Esophagus (tissue), 2 donors: Measurements from ENCODE around the gene SINHCAF. TPM values are rescaled to one million over a fixed set of nuclear protein-coding genes. Genes with fewer than 3 reads are reported as not detected.
A peak's percentile ranks its signal among the peaks of the same experiment; 100 is the strongest.

Experiments
- H3K27ac ChIP-seq, 2 donors: one replicate each; pipeline ENCODE4 v1.5.1; 2013; ENCODE audit warnings: low read depth in 2 of 2, mild to moderate bottlenecking in 2 of 2, inconsistent platforms in 1 of 2, low read length in 1 of 2, moderate library complexity in 1 of 2
- H3K27me3 ChIP-seq, 2 donors: one replicate each; pipeline ENCODE4 v1.6.1; 2013; ENCODE audit warnings: low read length in 2 of 2, control low read depth in 1 of 2, mild to moderate bottlenecking in 1 of 2; ENCODE audit not compliant: insufficient read depth in 2 of 2, control insufficient read depth in 1 of 2
- H3K36me3 ChIP-seq, 2 donors: one replicate each; pipeline ENCODE4 v1.6.1; 2013; ENCODE audit warnings: low read length in 1 of 2; ENCODE audit not compliant: control insufficient read depth in 2 of 2, insufficient read depth in 2 of 2
- H3K4me1 ChIP-seq, 2 donors: one replicate each; pipeline ENCODE4 v1.6.1; 2013; ENCODE audit warnings: low read length in 1 of 2; ENCODE audit not compliant: control insufficient read depth in 2 of 2, insufficient read depth in 2 of 2
- H3K4me3 ChIP-seq, 2 donors: one replicate each; pipeline ENCODE4 v1.5.1; 2013; ENCODE audit warnings: low read length in 2 of 2, mild to moderate bottlenecking in 2 of 2, low read depth in 1 of 2, moderate library complexity in 1 of 2
- H3K9me3 ChIP-seq, 2 donors: one replicate each; pipeline ENCODE4 v1.6.1; 2013; ENCODE audit warnings: mild to moderate bottlenecking in 2 of 2, low read depth in 1 of 2, low read length in 1 of 2, moderate library complexity in 1 of 2; ENCODE audit not compliant: control insufficient read depth in 2 of 2, insufficient read depth in 1 of 2
- WGBS, 2 donors: extraction: QIAGEN DNeasy Blood & Tissue Kit; methylation state at CpG; one replicate each; pipeline ENCODE4 v1.1.7; 2013; 5-methylcytosine and 5-hydroxymethylcytosine counted together
- polyA plus RNA-seq, 2 donors: library from polyadenylated mRNA; stranded (reverse); fragments of 200-250 nt; gene quantifications; one replicate each; pipeline ENCODE4 v1.2.3, GENCODE V29; 2013
- donor health status: healthy with polysubstance abuse.
- donor health status: Bipolar disorder and iron deficiency.

SINHCAF gene
- polyA plus RNA-seq, 2 donors, result 14.6 to 19.0 TPM

DNA sequence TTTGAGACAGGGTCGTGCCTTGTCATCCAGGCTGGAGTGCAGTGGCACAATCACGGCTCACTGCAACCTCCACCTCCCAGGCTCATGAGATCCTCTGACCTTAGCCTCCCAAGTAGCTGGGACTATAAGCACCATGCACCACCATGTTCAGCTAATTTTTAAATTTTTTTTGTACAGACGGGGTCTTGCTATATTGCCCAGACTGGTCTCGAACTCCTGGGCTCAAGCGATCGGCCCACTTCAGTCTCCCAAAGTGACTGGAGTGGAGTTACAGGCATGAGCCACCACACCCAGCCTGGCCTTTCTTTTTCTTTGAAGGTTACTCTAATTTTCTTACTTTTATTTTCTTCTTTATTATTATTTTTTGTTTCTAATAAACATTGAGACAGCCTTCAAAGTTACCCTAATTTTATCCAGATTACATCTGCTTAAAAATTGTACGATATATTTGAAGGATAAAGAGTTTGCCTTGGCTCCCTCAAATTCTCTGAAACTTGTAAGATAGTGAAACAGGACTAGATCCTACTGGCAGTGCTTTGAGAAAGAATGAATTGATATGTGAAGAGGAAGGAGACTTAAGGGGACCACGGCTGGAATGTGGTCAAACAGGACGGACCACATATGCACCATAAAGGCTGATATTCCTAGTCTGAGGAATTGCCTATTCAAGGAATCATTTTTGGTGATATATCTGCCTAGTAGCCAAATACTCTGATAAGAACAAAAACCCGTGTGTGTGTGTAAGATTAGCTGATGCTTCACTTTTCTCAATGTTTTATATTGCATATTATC, 14.1 kb upstream of the SINHCAF start:
- Histone ChIP-seq H3K4me1 (no peaks in the 10 kb centered on the region), H3K9me3 (no peaks in the 10 kb centered on the region), H3K4me3 (no peak overlapping the region), H3K27me3 (no peaks in the 10 kb centered on the region), H3K27ac (no peak overlapping the region), H3K36me3 (no peaks in the 10 kb centered on the region)
- WGBS, 2 donors, result 76 to 78% methylated on average over 10 of the region's 10 CpGs

DNA sequence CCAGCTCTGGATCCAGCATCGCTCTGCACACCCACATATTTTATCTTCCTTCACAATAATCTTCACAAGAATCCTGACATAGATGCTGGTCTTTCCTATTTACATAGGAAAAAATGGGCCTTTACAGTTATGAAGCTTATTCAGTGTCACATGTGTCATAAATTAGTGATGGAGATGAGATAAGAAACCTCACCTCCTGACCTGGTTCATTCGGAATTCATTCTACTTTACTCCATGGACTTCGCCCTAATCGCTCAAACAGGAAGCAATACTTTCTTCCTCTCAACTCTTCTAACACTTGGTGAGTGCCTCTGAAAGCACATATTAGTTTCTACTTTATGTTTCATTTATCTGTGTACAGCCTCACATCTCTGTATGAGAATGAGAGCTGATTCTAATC, 12.0 kb upstream of the SINHCAF start:
- H3K27me3 ChIP-seq, result no peaks in the 10 kb centered on the region
- H3K9me3 ChIP-seq, result no peaks in the 10 kb centered on the region
- H3K36me3 ChIP-seq, result no peaks in the 10 kb centered on the region
- WGBS, 2 donors, result 60 to 76% methylated on average over 4 of the region's 4 CpGs
- no peak overlapping the region for H3K4me3 ChIP-seq
- no peak overlapping the region for H3K27ac ChIP-seq
- H3K4me1 ChIP-seq, result no peaks in the 10 kb centered on the region

DNA sequence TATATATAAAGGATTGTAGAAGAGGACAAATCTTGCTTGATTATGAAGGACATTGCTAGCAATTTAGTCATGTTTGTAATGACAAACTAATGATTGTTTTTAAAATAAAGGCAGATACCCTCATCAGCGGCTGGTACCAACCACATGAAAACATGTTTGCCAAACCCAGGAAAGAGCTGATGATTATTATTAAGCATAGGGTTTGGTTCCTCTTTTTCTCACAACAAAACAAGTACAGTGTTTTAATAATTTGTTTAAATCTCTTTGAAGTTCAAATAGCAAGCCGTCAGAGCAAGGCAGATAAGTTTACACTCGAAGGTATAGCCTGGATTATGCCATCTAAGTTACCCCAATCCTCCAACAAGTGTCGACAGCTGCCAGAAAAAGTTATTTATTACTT, 5.3 kb upstream of the SINHCAF start:
- no peak overlapping the region for H3K27ac ChIP-seq
- H3K36me3 ChIP-seq, result no peaks in the 10 kb centered on the region
- 67 to 71% methylated on average over 4 of the region's 4 CpGs for WGBS, 2 donors
- no peaks in the 10 kb centered on the region for H3K9me3 ChIP-seq
- H3K4me1 ChIP-seq, result no peaks in the 10 kb centered on the region
- H3K4me3 ChIP-seq, result no peak overlapping the region
- H3K27me3 ChIP-seq, result no peaks in the 10 kb centered on the region

DNA sequence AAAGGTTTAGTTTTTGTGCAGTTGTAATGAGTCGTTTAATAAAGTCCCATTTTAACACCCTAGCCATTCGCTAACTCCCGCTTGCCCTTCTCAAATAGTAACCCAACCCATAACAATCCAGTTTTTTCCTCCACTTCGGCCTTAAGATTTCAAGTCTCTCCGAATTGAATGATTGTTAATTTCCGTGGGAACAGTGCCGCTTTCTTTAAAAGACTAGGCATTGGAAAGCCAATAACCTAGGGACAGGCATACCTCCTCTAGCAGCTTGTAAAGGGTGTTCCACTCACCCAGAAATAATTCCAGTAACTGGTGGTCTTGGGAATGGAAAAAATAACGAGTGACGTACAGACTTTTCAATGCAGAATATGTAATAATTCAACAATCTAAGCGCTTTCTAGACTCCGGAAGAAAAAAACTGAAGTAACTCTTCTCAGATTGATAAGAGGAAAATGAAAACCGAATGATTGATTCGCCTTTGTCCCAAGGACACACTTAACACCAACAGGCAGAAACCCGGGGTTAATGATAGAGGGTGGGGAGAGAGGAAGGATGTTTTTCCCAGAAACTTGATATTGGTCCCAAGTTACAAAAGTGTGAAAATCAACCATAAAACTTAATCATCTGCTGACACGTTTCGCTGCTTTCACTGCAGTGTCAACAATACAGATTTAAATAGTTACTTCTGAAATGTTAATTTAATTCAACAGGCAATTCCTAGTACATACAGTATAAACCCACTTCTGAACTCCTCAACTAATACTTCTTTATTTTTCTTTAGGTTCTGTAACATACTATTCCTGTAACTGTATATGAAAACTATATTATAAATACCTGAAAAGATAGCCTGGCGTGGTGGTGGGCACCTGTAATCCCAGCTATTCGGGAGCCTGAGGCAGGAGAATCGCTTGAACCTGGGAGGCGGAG, 1.0 kb upstream of the SINHCAF start:
- Histone ChIP-seq H3K9me3 (no peaks in the 10 kb centered on the region), H3K4me3 (peak overlapping the region in 1 of 2 donors; percentile 81), H3K27ac (peak overlapping the region in 1 of 2 donors; percentile 59), H3K4me1 (no peaks in the 10 kb centered on the region), H3K27me3 (no peaks in the 10 kb centered on the region), H3K36me3 (no peaks in the 10 kb centered on the region)
- 42 to 50% methylated on average over 20 of the region's 20 CpGs for WGBS, 2 donors

DNA sequence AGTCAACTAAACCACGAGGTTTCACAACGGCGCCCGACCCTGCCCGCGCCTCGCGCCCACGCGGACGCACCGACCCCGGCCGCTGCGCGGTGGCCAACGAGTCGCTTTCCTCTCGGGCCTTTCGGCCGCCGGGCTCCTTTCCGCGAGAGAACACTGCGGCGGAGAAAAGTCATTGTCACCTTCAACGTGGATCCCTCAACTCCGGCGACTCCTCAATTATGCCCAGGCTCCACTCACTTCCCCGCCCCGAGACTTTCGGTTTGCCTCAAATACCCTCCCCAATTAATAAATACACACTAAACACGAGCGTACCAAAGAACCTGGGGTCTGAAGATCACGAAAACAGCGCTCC, 450 bp downstream of the SINHCAF start:
- no peaks in the 10 kb centered on the region for H3K36me3 ChIP-seq
- 0 to 1% methylated on average over 36 of the region's 36 CpGs for WGBS, 2 donors
- peak overlapping the region; percentile 90 to 98 for H3K27ac ChIP-seq
- H3K4me1 ChIP-seq, result no peaks in the 10 kb centered on the region
- H3K9me3 ChIP-seq, result no peaks in the 10 kb centered on the region
- peak overlapping the region; percentile 81 to 84 for H3K4me3 ChIP-seq
- H3K27me3 ChIP-seq, result no peaks in the 10 kb centered on the region

DNA sequence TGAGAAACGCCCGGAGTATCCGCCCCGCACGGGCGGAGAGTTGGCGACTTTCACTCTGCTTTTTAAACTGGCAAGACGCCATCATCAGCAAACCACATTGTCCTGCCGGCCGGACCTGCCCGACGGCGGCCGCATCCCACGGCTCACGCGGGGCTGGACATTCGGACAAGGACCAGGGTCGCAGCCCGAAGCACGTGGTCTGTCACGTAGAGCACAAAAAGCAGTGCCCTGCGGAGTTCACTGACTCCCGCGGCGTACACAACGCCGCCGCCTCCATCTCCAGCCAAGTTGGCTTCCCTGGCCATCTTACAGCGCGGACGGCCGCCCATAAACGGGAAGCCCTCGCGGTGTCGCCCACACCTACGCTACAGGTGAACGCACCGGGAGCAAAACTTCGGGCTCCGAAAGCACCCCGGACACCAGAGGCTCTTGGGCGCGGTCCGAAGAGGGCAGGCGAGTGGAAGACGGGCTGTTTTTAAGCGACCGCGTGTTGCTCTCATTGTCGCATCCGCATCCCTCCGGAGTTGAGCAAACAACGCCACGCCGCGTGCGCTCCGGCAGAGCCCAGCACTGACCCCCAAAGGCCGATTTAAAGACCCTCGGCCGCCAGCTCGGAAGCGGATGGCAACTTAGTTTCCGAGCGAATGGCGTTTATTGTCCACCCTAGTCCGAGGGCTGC, 966 bp downstream of the SINHCAF start:
- Histone ChIP-seq H3K4me1 (peaks cover 0 to under 1% of the 10 kb centered on the region in 2 donors), H3K36me3 (no peaks in the 10 kb centered on the region), H3K27ac (peak overlapping the region; percentile 90 to 98), H3K4me3 (peak overlapping the region; percentile 81 to 84), H3K27me3 (no peaks in the 10 kb centered on the region), H3K9me3 (no peaks in the 10 kb centered on the region)
- WGBS, 2 donors, result 0 to 1% methylated on average over 69 of the region's 69 CpGs

DNA sequence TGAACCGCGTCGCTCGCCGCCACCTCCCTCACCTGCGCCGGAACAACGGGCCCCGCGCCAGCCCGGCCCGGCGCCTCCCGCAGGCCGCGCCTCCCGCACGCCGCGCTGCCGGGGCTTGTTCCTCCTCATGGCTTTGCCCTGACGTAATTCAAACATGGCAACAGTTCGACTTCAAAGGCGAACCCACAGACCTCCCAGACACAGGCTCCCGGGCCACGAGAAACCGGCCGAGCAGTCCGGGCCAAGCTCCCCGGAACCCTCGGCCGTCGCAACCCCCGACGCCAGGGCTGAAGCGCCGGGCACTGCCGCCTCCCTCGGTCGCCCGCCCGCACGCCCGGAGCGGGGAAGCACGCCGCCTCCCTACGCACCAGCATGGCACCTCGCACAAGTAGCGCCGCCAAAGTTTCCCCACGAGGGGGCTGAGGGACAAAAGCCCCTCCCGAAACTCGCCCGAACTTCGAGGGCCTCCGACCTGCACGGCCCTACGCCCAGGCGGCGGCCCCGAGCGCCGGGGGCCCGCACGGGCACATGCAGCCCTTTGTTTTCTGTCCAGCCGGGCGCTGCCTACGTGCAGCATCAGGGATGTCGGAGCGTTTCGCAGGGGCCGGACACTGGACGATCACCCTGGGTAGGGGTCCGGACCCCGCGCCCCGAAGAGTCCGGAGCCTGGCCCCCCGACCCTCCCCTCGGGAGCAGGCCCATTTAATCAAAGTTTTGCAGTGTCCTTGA, 1.7 kb downstream of the SINHCAF start:
- H3K27me3 ChIP-seq, result no peaks in the 10 kb centered on the region
- H3K9me3 ChIP-seq, result no peaks in the 10 kb centered on the region
- peak overlapping the region; percentile 90 to 98 for H3K27ac ChIP-seq
- 0 to 1% methylated on average over 70 to 81 of the region's 81 CpGs for WGBS, 2 donors
- peaks cover 0 to 2% of the 10 kb centered on the region in 2 donors for H3K4me1 ChIP-seq
- H3K36me3 ChIP-seq, result no peaks in the 10 kb centered on the region
- H3K4me3 ChIP-seq, result peak overlapping the region; percentile 81 to 84

DNA sequence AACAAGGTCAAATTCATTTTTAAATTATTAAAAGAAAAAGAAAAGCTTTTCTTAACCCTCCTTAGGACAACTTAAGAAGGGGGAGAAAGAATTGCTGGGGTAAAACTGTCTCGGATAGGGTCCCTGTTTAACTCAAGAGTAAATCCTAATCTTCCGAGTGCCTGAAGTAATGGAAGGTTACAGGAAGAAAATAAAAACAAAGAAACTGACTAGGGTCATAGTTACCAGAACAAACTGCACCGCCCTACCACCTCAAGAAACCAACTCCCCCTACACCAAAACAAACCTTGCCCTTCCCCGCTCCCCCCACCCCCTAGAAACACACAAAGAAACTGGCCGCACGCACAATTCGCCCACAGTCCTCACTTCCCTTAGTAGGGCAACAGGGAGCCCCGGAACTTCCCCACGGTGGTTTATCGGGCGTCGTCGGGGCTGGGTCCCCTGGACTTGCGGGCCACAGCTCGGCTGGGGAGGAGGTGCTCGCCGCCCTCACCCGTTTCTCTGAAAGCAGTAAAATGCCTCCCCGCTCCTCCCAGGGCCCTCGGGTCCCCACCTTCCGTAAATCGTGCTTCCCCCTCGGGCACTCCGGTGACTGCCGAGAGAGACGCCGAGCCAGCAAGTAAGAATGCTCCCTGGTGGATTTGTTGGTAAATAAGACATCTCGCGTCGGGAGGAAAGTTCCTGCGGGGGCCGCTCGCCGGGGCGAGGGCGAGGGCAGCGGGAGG, 2.4 kb downstream of the SINHCAF start:
- 4 to 5% methylated on average over 37 of the region's 37 CpGs for WGBS, 2 donors

More for the DNA sequence above, 2.4 kb downstream of the SINHCAF start:
- no peaks in the 10 kb centered on the region for H3K9me3 ChIP-seq
- H3K27me3 ChIP-seq, result no peaks in the 10 kb centered on the region
- H3K4me1 ChIP-seq, result peaks cover 0 to 2% of the 10 kb centered on the region in 2 donors
- no peaks in the 10 kb centered on the region for H3K36me3 ChIP-seq
- peak overlapping the region; percentile 81 to 84 for H3K4me3 ChIP-seq
- H3K27ac ChIP-seq, result peak overlapping the region; percentile 90 to 98
